Hepatocyte (in vitro differentiated cells): Measurements from ENCODE around the gene SMARCA2. TPM values are rescaled to one million over a fixed set of nuclear protein-coding genes. Genes with fewer than 3 reads are reported as not detected.

Experiments used
- DNase-seq: peaks from one replicate; pipeline ENCODE4 v3.0.0-alpha.2; 2016; ENCODE audit warnings: low spot score
- H2AFZ ChIP-seq: fragments of 200-600 bp; sonication (generic); 2 replicates; pipeline ENCODE4 v1.6.0; 2016; ENCODE audit warnings: antibody characterized with exemption, mild to moderate bottlenecking
- H3K27ac ChIP-seq: fragments of 200-600 bp; sonication (generic); 2 replicates; pipeline ENCODE4 v1.5.1; 2016; ENCODE audit warnings: mild to moderate bottlenecking
- H3K27me3 ChIP-seq: fragments of 200-600 bp; sonication (generic); 2 replicates; pipeline ENCODE4 v1.6.1; 2016
- H3K36me3 ChIP-seq: fragments of 200-600 bp; sonication (generic); replicated peaks from 2 replicates; pipeline ENCODE4 v1.5.1; 2016; ENCODE audit warnings: low read depth; ENCODE audit not compliant: insufficient read depth
- H3K4me1 ChIP-seq: fragments of 200-600 bp; sonication (generic); 2 replicates; pipeline ENCODE4 v1.5.1; 2016; ENCODE audit warnings: mild to moderate bottlenecking, moderate library complexity; ENCODE audit not compliant: insufficient read depth
- H3K4me2 ChIP-seq: fragments of 200-600 bp; sonication (generic); 2 replicates; pipeline ENCODE4 v1.6.0; 2016
- H3K4me3 ChIP-seq: fragments of 200-600 bp; sonication (generic); 2 replicates; pipeline ENCODE4 v1.5.1; 2016; ENCODE audit warnings: mild to moderate bottlenecking
- H3K79me2 ChIP-seq: fragments of 200-600 bp; sonication (generic); 2 replicates; pipeline ENCODE4 v1.6.0; 2017; ENCODE audit warnings: mild to moderate bottlenecking
- H3K9me2 ChIP-seq: fragments of 200-600 bp; sonication (generic); replicated peaks from 2 replicates; pipeline ENCODE4 v1.6.0; 2017; ENCODE audit warnings: mild to moderate bottlenecking; ENCODE audit not compliant: insufficient read depth
- H3K9me3 ChIP-seq: fragments of 200-600 bp; sonication (generic); 2 replicates; pipeline ENCODE4 v1.5.1; 2016; ENCODE audit warnings: low read depth, mild to moderate bottlenecking
- H4K20me1 ChIP-seq: fragments of 200-600 bp; sonication (generic); 2 replicates; pipeline ENCODE4 v1.6.0; 2016; ENCODE audit warnings: mild to moderate bottlenecking; ENCODE audit not compliant: insufficient read depth, poor library complexity, severe bottlenecking
- EZH2 ChIP-seq: fragments of 200-600 bp; sonication (generic); IDR thresholded peaks from 2 replicates; pipeline ENCODE4 v1.6.1; 2016; ENCODE audit warnings: antibody characterized with exemption, mild to moderate bottlenecking, borderline replicate concordance
- EZH2phosphoT487 ChIP-seq: fragments of 200-600 bp; sonication (generic); IDR thresholded peaks from one replicate; pipeline ENCODE4 v1.6.1; 2018; ENCODE audit warnings: antibody characterized with exemption, mild to moderate bottlenecking, low read depth, moderate library complexity; ENCODE audit not compliant: unreplicated experiment, severe bottlenecking
- WGBS: methylation state at CpG from one replicate; pipeline ENCODE4 v1.1.6; 2016; ENCODE audit warnings: low lambda C conversion rate; ENCODE audit errors: missing lambda C conversion rate; 5-methylcytosine and 5-hydroxymethylcytosine counted together
- polyA plus RNA-seq: library from polyadenylated mRNA; unstranded; fragments of >200 nt; fragmentation: Nextera tagmentation; extraction: Ambion mirVana; gene quantifications from 2 replicates; pipeline ENCODE4 v1.2.1, GENCODE V29; 2016
- total RNA-seq: library from RNA; depleted of rRNA; stranded (reverse); fragments of >200 nt; gene quantifications from 2 replicates; pipeline ENCODE4 v1.2.3, GENCODE V29; 2014
- TF ChIP-seq, protein P1 (sequence below): fragments of 200-600 bp; sonication (generic); IDR thresholded peaks from 2 replicates; pipeline ENCODE4 v1.5.1; 2016; ENCODE audit warnings: antibody characterized with exemption, mild to moderate bottlenecking; ENCODE audit not compliant: poor library complexity

Gene SMARCA2
- total and polyA plus RNA-seq, 2 experiments from 2014 or later: 39.9 to 65.3 TPM

DNA sequence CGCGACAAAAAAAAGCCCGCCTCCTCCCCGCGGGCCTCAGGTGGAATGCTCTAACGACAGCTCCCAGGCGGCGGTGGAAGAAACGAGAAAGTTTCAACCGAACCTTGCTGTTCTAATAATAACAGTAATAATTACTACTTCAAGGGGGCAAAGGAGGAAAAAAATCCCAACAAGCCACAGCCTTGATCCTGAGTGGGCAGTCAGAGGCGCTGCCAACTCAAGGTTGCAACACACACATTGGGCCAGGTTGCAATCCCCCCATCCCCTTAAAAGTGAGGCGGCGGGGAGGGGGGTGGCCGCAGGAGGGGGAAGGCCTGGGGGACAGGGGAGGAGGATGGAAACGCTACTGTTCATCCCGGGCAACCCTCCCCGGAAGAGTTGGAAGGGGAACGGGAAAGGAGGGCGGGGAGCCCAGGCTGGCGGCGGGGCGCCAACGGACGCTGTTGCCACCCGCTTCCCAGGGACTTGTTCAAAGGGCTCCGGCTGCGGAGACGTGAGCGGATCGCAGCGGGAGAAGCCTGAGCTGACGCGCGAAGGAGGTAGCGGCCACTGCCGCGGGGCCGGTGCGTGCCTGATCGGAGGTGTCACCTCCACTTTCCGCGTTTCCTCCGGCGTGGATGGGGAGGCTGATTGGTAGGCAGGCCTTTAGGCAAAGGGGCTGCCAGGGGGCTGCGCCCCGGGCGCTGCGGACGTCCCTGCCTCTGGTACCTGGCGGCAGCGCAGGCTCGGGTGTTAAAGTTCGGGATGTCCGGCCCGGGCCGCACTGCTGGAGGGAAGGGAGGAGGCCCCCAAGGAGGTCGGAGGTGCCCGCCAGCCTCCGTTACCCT, 647 bp downstream of the SMARCA2 start:
- Histone ChIP-seq H3K4me1 (peaks cover 22% of the 10 kb centered on the region), H3K9me3 (no peaks in the 10 kb centered on the region), H3K27me3 (no peaks in the 10 kb centered on the region), H3K4me3 (peak overlapping the region; percentile 89), H3K36me3 (no peaks in the 10 kb centered on the region), H3K79me2 (peaks cover 27% of the 10 kb centered on the region), H3K9me2 (no peaks in the 10 kb centered on the region), H3K27ac (peak overlapping the region; percentile 88), H4K20me1 (peaks cover 7% of the 10 kb centered on the region), H3K4me2 (peak overlapping the region; percentile 95), H2AFZ (peak overlapping the region; percentile 70)
- no peak for TF ChIP-seq EZH2phosphoT487
- TF ChIP-seq EZH2: no peak
- TF ChIP-seq, protein P1, sequence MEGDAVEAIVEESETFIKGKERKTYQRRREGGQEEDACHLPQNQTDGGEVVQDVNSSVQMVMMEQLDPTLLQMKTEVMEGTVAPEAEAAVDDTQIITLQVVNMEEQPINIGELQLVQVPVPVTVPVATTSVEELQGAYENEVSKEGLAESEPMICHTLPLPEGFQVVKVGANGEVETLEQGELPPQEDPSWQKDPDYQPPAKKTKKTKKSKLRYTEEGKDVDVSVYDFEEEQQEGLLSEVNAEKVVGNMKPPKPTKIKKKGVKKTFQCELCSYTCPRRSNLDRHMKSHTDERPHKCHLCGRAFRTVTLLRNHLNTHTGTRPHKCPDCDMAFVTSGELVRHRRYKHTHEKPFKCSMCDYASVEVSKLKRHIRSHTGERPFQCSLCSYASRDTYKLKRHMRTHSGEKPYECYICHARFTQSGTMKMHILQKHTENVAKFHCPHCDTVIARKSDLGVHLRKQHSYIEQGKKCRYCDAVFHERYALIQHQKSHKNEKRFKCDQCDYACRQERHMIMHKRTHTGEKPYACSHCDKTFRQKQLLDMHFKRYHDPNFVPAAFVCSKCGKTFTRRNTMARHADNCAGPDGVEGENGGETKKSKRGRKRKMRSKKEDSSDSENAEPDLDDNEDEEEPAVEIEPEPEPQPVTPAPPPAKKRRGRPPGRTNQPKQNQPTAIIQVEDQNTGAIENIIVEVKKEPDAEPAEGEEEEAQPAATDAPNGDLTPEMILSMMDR: no peak
- WGBS: under 1% methylated on average over 53 of the region's 59 CpGs
- peak; percentile 73 for DNase-seq

DNA sequence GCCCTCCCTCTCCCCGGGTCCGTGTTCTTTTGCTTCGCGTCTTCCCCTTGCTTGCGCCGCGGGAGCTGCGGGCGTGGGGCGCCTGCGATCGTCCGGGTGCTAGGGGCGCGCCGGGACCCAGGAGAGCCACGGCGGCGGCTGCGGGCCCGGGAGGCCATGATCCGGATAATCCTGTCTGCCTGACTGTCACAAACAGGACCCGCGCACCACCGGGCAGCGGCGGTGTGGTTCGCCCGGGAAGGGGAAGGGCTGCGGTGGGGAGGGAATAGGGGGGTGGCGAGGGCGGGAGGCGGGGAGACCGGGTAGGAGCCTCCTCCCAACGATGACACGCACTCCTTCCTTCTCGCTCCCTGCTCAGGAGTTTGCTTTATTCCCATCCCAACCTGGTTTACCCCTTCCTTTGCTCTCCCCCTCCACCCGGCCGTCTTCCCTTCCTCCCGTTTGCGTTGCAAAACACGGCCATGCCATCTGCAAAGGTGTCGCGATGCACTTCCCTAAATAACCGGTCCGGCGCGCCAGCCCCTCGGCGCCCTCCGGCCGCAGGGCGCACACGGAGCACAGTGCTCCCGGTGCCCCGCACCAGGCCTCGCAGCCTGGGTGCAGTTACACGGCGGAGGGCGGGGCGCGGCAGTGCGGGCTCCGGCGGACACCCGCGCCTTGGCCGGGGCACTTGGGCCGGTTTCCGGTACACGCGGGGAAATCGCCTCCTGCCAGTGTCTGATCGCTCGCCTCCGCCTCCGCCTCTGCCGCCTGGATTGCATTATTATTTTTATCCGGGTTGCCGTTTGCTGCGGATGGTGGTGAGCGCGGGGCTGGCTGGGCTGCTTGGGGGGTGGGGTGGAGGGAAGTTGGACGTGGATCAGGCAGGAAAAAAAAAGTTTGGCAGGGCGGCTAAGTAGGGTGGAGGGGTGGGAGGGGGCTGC, 1.5 kb downstream of the SMARCA2 start:
- H3K27me3 ChIP-seq: no peaks in the 10 kb centered on the region
- H2AFZ ChIP-seq: peak overlapping the region; percentile 70
- no peaks in the 10 kb centered on the region for H3K9me2 ChIP-seq
- peak; percentile 84 for DNase-seq
- H3K4me1 ChIP-seq: peaks cover 22% of the 10 kb centered on the region
- H3K27ac ChIP-seq: peak overlapping the region; percentile 88
- peaks cover 36% of the 10 kb centered on the region for H3K79me2 ChIP-seq
- TF ChIP-seq EZH2phosphoT487 (no peak), EZH2 (no peak)
- TF ChIP-seq, protein P1: no peak
- no peaks in the 10 kb centered on the region for H3K36me3 ChIP-seq
- H4K20me1 ChIP-seq: peaks cover 7% of the 10 kb centered on the region
- H3K4me3 ChIP-seq: peak overlapping the region; percentile 89
- H3K4me2 ChIP-seq: peak overlapping the region; percentile 95
- WGBS: 2% methylated on average over 71 of the region's 85 CpGs
- no peaks in the 10 kb centered on the region for H3K9me3 ChIP-seq

DNA sequence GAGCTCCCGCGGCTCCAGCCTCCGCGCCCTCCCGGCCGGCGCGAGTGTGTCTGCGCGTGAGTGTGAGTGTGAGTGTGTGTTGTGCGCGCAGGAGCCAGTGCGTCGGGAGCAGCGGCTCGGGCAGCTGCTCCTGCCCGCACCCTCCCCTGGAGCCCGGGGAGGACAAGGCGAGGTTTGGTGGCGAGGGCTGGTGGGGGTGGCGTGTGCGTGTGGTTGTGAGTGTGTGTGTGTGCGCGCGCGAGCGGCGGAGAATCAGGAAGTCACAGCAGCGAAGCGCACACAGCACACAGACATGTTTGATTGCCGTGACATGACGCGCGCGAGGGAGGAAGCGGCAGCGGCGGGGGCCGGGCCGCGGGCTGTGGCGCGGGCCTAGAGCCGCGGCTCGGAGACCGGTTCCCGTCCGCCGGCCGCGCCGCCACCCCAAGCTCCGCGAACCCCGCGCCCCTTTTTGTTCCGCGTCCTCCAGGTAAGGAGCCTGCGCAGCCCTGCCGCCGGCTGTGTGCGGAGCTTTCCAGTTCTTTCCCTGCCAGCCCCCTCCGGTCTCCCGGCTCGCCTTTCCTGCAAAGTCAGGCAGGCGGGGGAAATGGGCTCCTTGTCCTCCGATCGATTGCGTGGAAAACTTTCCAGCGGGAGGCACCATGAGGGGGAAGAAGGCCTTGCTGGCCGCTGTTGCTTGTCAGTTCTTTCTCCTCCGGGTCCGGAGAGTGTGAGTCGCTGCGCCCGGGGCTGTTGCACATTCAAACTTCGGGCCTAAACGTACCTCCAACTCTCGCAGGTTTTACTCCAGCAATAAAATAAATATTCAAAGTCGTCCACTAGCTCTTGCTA, 2.4 kb downstream of the SMARCA2 start:
- Histone ChIP-seq H3K4me2 (peak overlapping the region; percentile 95), H3K79me2 (peaks cover 45% of the 10 kb centered on the region), H3K9me2 (no peaks in the 10 kb centered on the region), H4K20me1 (peaks cover 7% of the 10 kb centered on the region), H3K4me3 (peak overlapping the region; percentile 89), H3K27me3 (no peaks in the 10 kb centered on the region), H3K36me3 (no peaks in the 10 kb centered on the region), H3K4me1 (peaks cover 24% of the 10 kb centered on the region), H2AFZ (peak overlapping the region; percentile 70), H3K9me3 (no peaks in the 10 kb centered on the region), H3K27ac (peak overlapping the region; percentile 88)
- WGBS: under 1% methylated on average over 43 of the region's 81 CpGs
- peak; percentile 82 for DNase-seq
- TF ChIP-seq EZH2 (no peak), EZH2phosphoT487 (no peak)
- TF ChIP-seq, protein P1: no peak
